ENCODE data around the gene AFF3.

The AFF3 gene

GRCh38 chr2:100004959-100005387, 137.4 kb downstream of the AFF3 start:
- no peak for DNase-seq

GRCh38 chr2:100004348-100004884, 138.0 kb downstream of the AFF3 start:
- no peak for DNase-seq

- no peak for DNase-seq
These were observed 140.3 kb downstream of the AFF3 start for GRCh38 chr2:100002059-100002458.

GRCh38 chr2:100000915-100001707, 141.3 kb downstream of the AFF3 start:
- no peak for DNase-seq

GRCh38 chr2:99998651-99999320, 143.6 kb downstream of the AFF3 start:
- DNase-seq = peak; percentile 55

GRCh38 chr2:99989905-99990304, 152.5 kb downstream of the AFF3 start:
- no peak for DNase-seq

GRCh38 chr2:99988599-99988998, 153.8 kb downstream of the AFF3 start:
- no peak for DNase-seq

- DNase-seq = no peak
These were observed 155.2 kb downstream of the AFF3 start for GRCh38 chr2:99987160-99987559.

- no peak for DNase-seq
These were observed 157.4 kb downstream of the AFF3 start for GRCh38 chr2:99984799-99985515.

GRCh38 chr2:99982744-99983143, 159.6 kb downstream of the AFF3 start:
- no peak for DNase-seq

GRCh38 chr2:99981840-99982239, 160.6 kb downstream of the AFF3 start:
- no peak for DNase-seq

- no peak for DNase-seq
These were observed 162.2 kb downstream of the AFF3 start for GRCh38 chr2:99980176-99980575.

GRCh38 chr2:99977966-99978365, 164.4 kb downstream of the AFF3 start:
- no peak for DNase-seq

GRCh38 chr2:99975386-99975785, 167.0 kb downstream of the AFF3 start:
- DNase-seq = peak; percentile 31

GRCh38 chr2:99974682-99975375, 167.6 kb downstream of the AFF3 start:
- no peak for DNase-seq

- DNase-seq = no peak
These were observed 168.1 kb downstream of the AFF3 start for GRCh38 chr2:99974275-99974674.

- no peak for DNase-seq
These were observed 171.0 kb downstream of the AFF3 start for GRCh38 chr2:99971326-99971900.

GRCh38 chr2:99970292-99970868, 172.0 kb downstream of the AFF3 start:
- no peak for DNase-seq

- DNase-seq = no peak
These were observed 181.0 kb downstream of the AFF3 start for GRCh38 chr2:99961196-99961913.

- DNase-seq = no peak
These were observed 181.6 kb downstream of the AFF3 start for GRCh38 chr2:99960790-99961189.

- no peak for DNase-seq
These were observed 182.1 kb downstream of the AFF3 start for GRCh38 chr2:99960291-99960690.
